AML-193 (cell line): Measurements from ENCODE around the gene PNMA6E.

ENCODE experiments used
- DNase-seq, 2 experiments: peaks; one replicate each; lab custom pipeline; 2025; lab: John Stamatoyannopoulos, UW

PNMA6E gene

GRCh38 chrX:153384390-153384789 lies 16.8 kb downstream of the PNMA6E start:
- DNase-seq, result no peak

DNA sequence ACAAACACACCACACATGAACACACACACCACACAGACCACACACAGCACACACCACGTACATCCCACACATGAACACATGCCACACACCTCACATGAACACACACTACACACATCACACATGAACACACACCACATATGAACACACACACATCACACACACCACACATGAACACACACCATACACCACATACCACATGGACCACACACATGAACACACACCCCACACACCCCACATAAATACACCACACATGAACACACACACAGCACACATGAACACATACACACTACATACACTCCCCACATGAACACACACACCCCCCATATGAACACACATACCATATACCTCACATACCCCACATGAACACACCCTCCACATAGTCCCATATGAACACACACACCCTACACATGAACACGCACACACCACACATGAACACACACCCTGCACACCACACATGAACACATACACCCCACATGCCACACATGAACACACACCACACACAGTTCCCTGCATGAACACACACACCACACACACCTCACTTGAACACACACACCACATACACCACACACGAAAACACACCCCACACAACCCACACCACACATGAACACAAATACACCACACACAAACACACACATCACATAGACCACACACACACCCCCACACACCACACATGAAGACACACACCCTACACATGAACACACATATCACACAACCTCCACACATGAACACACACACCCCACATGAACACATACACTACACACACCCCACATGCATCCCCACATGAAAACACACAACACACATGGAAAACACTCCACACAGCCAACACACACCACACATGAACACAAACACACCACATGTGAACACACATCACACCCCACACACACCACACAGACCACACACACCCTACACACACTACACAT lies 18.3 kb downstream of the PNMA6E start:
- DNase-seq, result no peak

GRCh38 chrX:153381684-153382532 lies 19.2 kb downstream of the PNMA6E start:
- DNase-seq, result peak; percentile 18 to 32

GRCh38 chrX:153380691-153381090 lies 20.5 kb downstream of the PNMA6E start:
- DNase-seq, result no peak

DNA sequence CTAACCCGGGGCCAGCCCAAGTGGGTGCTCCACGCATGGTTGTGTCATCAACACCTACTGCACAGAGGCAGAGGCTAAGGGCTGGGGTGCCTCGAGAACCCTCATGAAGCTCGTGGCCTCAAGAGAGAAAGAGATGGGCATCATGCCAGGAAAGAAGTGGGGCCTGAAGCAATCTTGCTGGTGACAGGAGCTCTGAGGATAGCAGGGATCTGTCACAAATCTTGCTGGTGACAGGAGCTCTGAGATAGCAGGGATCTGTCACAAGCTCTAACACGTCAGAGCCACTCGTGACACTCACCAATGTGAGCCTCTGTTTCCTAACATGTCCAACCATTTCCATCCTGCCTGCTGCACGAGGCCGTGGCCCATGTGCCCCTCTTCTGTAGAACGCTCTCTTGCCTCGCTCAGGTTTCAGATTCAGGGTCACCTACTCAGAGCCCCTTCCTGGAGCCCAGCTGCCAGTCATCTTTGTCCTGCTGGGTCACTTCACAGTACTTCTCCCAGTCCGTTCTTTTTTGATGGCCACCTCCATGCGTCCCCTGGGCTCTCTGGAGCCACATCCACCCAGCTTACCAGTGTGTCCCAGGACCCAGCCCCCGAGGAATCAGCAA lies 21.1 kb downstream of the PNMA6E start:
- no peak for DNase-seq

DNA sequence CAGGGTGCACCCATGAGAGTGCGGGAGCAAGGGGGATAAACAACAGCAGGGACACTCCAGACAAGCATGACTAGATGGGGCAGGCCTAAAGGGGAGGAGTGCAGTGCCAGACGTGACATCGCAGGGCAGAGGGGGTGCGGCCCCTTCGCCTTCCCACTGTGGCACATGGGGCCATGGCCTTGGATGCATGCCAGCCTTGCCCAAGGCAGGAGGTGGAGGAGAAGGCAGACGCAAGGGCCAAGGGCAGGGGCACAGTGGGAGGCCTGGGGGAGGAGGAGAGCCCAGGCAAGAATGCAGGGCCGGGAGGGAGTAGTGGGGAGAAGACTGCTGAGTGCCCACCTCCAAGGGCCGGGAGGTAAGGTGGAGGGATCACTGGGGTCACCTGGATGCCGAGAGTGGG lies 21.6 kb downstream of the PNMA6E start:
- DNase-seq, result no peak

- DNase-seq, result no peak
Observed at GRCh38 chrX:153378607-153379006, 22.5 kb downstream of the PNMA6E start.

- DNase-seq, result no peak
Observed at GRCh38 chrX:153377727-153378126, 23.4 kb downstream of the PNMA6E start.

- no peak for DNase-seq
Observed at GRCh38 chrX:153375571-153375970, 25.6 kb downstream of the PNMA6E start.

DNA sequence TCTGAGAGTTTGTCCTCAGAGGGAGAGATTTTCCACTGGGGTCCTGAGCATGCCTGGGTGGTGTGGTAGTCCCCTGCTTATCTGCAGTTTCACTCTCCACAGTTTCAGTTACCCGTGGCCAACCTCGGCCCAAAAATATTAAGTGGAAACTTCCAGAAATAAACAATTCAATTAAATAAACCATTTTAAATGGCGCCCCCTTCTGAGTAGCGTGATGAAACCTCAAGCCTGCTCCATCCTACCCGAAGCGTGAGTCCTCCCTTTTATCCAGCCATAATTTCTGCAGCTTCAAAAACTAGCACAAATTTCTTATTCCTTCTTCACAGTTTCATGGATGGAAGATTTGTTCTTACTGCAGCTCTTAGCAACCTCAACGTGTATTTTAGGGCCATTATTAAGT lies 26.7 kb downstream of the PNMA6E start:
- no peak for DNase-seq

- no peak for DNase-seq
Observed at GRCh38 chrX:153372949-153373348, 28.2 kb downstream of the PNMA6E start.

GRCh38 chrX:153371256-153371655 lies 29.9 kb downstream of the PNMA6E start:
- no peak for DNase-seq

DNA sequence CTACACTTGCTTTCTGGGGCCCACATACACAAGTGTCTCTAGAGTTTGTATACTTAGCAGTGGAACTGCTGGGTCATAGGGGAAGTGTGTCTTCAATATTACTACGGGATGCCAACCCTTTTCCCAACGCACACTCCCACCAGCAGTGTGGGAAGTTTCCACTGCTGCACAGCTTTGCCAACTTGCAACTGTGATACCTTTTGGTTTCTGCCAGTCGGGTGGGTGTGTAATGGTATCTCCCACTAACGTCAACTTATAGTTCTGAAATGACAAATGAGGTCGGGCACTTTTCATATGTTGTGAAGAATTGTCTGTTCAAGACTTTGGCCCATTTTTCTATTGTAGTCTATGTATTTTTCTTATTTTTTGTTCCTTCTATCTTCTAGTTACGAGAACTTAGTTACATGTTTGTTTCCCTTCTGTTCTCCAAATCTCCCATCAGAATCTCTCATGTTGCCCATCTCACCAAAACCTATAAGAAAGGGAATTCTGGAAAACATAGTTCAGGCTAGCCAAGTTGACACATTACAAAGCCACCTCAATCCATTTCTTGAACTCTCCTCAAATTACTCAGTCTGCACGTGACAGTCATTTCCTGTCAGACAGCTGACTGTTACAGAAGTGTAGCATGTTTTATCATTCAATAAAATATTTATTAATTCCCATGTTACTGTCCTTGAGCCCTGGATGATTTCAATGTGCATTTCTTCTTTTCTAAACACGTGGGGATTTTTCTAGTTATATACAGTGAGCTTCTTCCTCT lies 30.7 kb downstream of the PNMA6E start:
- DNase-seq, result no peak

DNA sequence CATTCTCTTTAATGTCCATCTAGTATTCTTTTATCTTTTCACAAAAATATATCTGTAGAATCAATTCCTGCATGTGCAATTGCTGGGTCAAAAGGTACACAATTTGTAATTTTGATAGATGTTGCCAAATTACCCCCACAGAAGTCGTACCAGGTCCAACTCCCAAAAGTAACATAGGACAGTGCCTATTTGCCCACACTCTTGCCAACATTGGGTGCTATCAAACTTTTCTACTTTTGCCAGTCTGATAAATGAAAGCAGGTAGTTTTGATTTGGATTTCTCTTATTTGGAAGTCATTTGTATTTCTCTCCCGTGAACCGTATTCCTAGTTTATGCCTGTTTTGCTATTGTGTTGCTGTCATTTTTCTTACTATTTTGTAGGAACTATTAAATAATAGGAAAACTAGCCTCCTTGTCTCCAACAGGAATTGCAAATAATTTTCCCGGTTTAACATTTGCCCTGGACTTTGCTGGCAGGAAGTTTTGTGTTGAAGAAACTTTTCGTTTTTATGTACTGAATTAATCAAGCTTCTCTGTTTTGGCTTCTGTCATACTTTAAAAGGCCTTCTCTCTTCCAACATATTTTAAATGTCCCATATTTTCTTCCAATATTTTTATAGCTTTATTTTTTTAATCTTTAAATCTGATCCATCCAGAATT lies 34.1 kb downstream of the PNMA6E start:
- DNase-seq, result no peak

- no peak for DNase-seq
Observed at GRCh38 chrX:153366119-153366518, 35.0 kb downstream of the PNMA6E start.

- no peak for DNase-seq
Observed at GRCh38 chrX:153365670-153366069, 35.5 kb downstream of the PNMA6E start.

GRCh38 chrX:153361781-153362397 lies 39.3 kb downstream of the PNMA6E start:
- no peak for DNase-seq

GRCh38 chrX:153357877-153358276 lies 43.3 kb downstream of the PNMA6E start:
- no peak for DNase-seq

DNA sequence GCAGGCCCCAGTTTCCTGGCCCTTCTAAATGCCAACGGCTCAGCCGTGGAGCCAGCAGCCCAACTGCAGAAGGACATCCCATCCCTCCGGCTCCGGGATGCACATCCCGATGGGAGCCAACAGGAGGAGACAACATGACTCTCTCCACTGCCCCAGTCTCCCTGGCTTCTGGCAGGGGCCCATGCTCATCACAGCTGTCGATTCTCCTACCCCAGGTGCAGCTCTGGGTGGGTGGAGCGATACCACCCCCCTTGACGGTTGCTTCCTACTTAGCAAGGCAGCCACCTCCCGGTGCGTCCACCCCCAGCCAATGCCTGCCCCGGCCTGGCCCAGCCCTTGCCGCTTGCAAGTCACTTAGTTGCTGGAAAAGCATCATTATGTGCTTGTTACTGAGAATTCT lies 47.7 kb downstream of the PNMA6E start:
- no peak for DNase-seq

DNA sequence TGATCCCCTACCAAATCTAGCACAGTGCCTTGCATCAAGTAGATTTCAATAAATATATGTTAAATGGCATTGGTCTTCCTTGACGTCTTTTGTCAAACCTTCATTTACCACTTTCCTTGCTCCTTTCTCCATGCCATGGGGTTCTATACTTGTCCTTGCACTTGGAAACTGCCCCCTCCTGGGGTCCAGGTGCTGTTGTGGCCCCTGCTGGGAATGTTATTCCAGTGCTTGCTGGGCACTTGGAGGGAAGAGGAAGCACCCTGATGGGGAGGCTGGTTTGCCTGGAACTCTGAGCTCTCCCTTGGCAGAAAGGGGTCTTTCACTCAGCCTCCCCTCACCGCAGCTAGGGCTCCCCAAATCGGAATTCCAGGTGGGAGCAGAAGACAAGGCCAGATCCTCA lies 48.3 kb downstream of the PNMA6E start:
- DNase-seq, result no peak

DNA sequence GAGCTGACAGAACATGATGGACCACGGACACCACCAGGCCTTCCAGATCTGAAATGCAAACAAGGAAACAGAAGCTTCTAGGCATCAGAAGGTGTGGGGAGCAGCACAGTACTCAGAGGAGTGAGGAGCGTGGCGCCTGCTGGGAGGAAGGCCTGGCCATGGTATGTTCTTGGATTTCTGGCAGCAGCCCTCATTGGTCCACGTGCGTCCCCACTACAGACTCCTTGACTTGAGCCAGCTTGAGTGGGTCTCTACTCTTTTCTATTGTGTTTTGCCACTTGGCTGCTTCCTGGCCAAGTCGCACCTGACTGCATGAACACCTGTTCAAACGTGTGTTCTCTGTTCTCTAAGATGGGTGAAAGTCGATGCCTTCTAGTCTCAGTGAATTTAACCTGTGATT lies 49.2 kb downstream of the PNMA6E start:
- no peak for DNase-seq
